Endodermal cell (in vitro differentiated cells): Measurements from ENCODE around the gene PBX4. TPM values are rescaled to one million over a fixed set of nuclear protein-coding genes. Genes with fewer than 3 reads are reported as not detected.

Source experiments
- DNase-seq: peaks from one replicate; pipeline ENCODE4 v3.0.0-alpha.2; 2017
- H3K27ac ChIP-seq: 2 replicates; pipeline ENCODE4 v1.5.1; 2013; ENCODE audit warnings: mild to moderate bottlenecking, low read depth, low read length, moderate library complexity
- H3K27me3 ChIP-seq: 2 replicates; pipeline ENCODE4 v1.6.1; 2013; ENCODE audit warnings: mild to moderate bottlenecking, low read length, moderate library complexity; ENCODE audit not compliant: insufficient read depth, control insufficient read depth, poor library complexity, severe bottlenecking
- H3K36me3 ChIP-seq: 2 replicates; pipeline ENCODE4 v1.7.0; 2013; ENCODE audit warnings: mild to moderate bottlenecking, low read length, moderate library complexity; ENCODE audit not compliant: control insufficient read depth, insufficient read depth
- H3K4me1 ChIP-seq: one replicate; pipeline ENCODE4 v1.7.0; 2013; ENCODE audit warnings: low read length; ENCODE audit not compliant: control insufficient read depth, insufficient read depth
- H3K4me3 ChIP-seq: 2 replicates; pipeline ENCODE4 v1.5.1; 2013; ENCODE audit warnings: mild to moderate bottlenecking, low read length, moderate library complexity
- H3K9ac ChIP-seq: 2 replicates; pipeline ENCODE4 v1.6.1; 2013; ENCODE audit warnings: mild to moderate bottlenecking, low read length, moderate library complexity; ENCODE audit not compliant: poor library complexity, severe bottlenecking; ENCODE audit errors: extremely low read depth
- H3K9me3 ChIP-seq: 2 replicates; pipeline ENCODE4 v1.6.1; 2013; ENCODE audit warnings: mild to moderate bottlenecking, low read length, moderate library complexity; ENCODE audit not compliant: control insufficient read depth
- H3K27ac Mint-ChIP-seq: 2 replicates; pipeline ENCODE4 v1.8.0; 2020; ENCODE audit warnings: mixed read lengths
- H3K27me3 Mint-ChIP-seq: 2 replicates; pipeline ENCODE4 v1.8.0; 2021; ENCODE audit warnings: mild to moderate bottlenecking, mixed read lengths; ENCODE audit not compliant: insufficient read depth
- H3K36me3 Mint-ChIP-seq: 2 replicates; pipeline ENCODE4 v1.8.0; 2020; ENCODE audit warnings: low read depth, mixed read lengths
- H3K4me1 Mint-ChIP-seq: 2 replicates; pipeline ENCODE4 v1.8.0; 2020; ENCODE audit warnings: mixed read lengths
- H3K4me3 Mint-ChIP-seq: 2 replicates; pipeline ENCODE4 v1.8.0; 2020; ENCODE audit warnings: mild to moderate bottlenecking, moderate library complexity, mixed read lengths
- H3K9me3 Mint-ChIP-seq: 2 replicates; pipeline ENCODE4 v1.8.0; 2020; ENCODE audit warnings: mild to moderate bottlenecking, mixed read lengths
- WGBS, 2 experiments: methylation state at CpG; one replicate each; pipeline versions ENCODE4 v1.1.5 to v1.1.7; 2013; ENCODE audit warnings: missing lambda C conversion rate in 2 of 2, mixed read lengths in 1 of 2; ENCODE audit not compliant: insufficient coverage in 1 of 2, insufficient read length in 1 of 2; 5-methylcytosine and 5-hydroxymethylcytosine counted together
- total RNA-seq, 2 donors: library from RNA; stranded (reverse); fragmentation: NEBNext Ultra II Directional in 1 of 2; extraction: Animal tissue kit (Norgen Biotek cat#: 25700) in 1 of 2; gene quantifications; 2 replicates in 1 of 2; 3 replicates in 1 of 2; pipeline ENCODE4 v1.2.1, GENCODE V29; 2021
- TF ChIP-seq, protein P1 (sequence below): fragments of 200-600 bp; sonication (generic); conservative IDR thresholded peaks from 2 replicates; pipeline ENCODE4 v1.5.0; 2021; ENCODE audit warnings: antibody characterized with exemption, mild to moderate bottlenecking

Gene PBX4
- total RNA-seq, 2 donors from 2014 or later = 4.1 to 8.6 TPM

DNA sequence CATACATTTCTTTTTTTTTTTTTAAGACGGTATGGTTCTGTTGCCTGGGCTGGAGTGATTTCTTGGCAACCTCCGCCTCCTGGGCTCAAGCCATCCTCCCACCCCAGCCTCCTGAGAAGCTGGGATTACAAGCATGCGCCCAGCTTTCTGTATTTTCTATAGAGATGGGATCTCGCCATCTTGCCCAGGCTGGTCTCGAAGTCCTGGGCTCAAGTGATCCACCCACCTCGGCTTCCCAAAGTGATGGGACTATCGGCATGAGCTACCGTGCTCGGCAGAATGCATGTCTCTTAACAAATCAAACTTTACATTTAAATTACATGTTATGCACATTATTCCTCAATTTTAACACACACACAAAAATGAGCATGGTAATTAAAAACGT lies 101.3 kb downstream of the PBX4 start:
- TF ChIP-seq, protein P1, sequence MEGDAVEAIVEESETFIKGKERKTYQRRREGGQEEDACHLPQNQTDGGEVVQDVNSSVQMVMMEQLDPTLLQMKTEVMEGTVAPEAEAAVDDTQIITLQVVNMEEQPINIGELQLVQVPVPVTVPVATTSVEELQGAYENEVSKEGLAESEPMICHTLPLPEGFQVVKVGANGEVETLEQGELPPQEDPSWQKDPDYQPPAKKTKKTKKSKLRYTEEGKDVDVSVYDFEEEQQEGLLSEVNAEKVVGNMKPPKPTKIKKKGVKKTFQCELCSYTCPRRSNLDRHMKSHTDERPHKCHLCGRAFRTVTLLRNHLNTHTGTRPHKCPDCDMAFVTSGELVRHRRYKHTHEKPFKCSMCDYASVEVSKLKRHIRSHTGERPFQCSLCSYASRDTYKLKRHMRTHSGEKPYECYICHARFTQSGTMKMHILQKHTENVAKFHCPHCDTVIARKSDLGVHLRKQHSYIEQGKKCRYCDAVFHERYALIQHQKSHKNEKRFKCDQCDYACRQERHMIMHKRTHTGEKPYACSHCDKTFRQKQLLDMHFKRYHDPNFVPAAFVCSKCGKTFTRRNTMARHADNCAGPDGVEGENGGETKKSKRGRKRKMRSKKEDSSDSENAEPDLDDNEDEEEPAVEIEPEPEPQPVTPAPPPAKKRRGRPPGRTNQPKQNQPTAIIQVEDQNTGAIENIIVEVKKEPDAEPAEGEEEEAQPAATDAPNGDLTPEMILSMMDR = no peak
- no peak for DNase-seq
- no peak overlapping the region for H3K27ac ChIP-seq
- peak overlapping the region; percentile 87 for H3K4me3 Mint-ChIP-seq
- H3K4me1 Mint-ChIP-seq = no peaks in the 10 kb centered on the region
- H3K27ac Mint-ChIP-seq = no peak overlapping the region
- 96 to 100% methylated on average over 7 to 10 of the region's 10 CpGs for WGBS, 2 experiments
- no peaks in the 10 kb centered on the region for H3K27me3 ChIP-seq
- H3K9me3 Mint-ChIP-seq = peaks cover 2% of the 10 kb centered on the region
- peaks cover 27% of the 10 kb centered on the region for H3K36me3 ChIP-seq
- no peaks in the 10 kb centered on the region for H3K4me1 ChIP-seq
- no peaks in the 10 kb centered on the region for H3K9me3 ChIP-seq
- H3K4me3 ChIP-seq = peak overlapping the region; percentile 98
- peaks cover 30% of the 10 kb centered on the region for H3K36me3 Mint-ChIP-seq
- H3K27me3 Mint-ChIP-seq = no peaks in the 10 kb centered on the region
- H3K9ac ChIP-seq = peak overlapping the region; percentile 79

GRCh38 chr19:19515642-19516519 lies 102.6 kb downstream of the PBX4 start, which contains the start of gene NDUFA13:
Gene NDUFA13, plus strand, starts transcription at chr19:19516225. Its CDS starts 14 bp downstream, at chr19:19516239.
- DNase-seq = peak; percentile 99
- Mint-ChIP-seq H3K27ac (peak within 1 kb of the TSS; percentile 96), H3K4me3 (peak within 1 kb of the TSS; percentile 87), H3K9me3 (no peaks in the 10 kb centered on the region), H3K36me3 (peaks cover 23% of the 10 kb centered on the region), H3K4me1 (no peaks in the 10 kb centered on the region), H3K27me3 (no peaks in the 10 kb centered on the region)
- H3K4me1 ChIP-seq = no peaks in the 10 kb centered on the region
- peaks cover 25% of the 10 kb centered on the region for H3K36me3 ChIP-seq
- no peaks in the 10 kb centered on the region for H3K27me3 ChIP-seq
- TF ChIP-seq, protein P1 = peak; percentile 34
- H3K27ac ChIP-seq = no peak within 1 kb of the TSS
- H3K9me3 ChIP-seq = no peaks in the 10 kb centered on the region
- H3K9ac ChIP-seq = peak within 1 kb of the TSS; percentile 79
- WGBS, 2 experiments = 11 to 12% methylated on average over 45 to 61 of the region's 61 CpGs
- peak within 1 kb of the TSS; percentile 98 for H3K4me3 ChIP-seq

GRCh38 chr19:19514881-19515641 lies 103.4 kb downstream of the PBX4 start, which contains the start of gene TSSK6:
Gene TSSK6, minus strand, starts transcription at chr19:19515548. Its CDS starts 121 bp downstream, at chr19:19515427.
- Mint-ChIP-seq H3K4me3 (peak within 1 kb of the TSS; percentile 87), H3K27me3 (no peaks in the 10 kb centered on the region), H3K4me1 (no peaks in the 10 kb centered on the region), H3K9me3 (no peaks in the 10 kb centered on the region), H3K27ac (peak within 1 kb of the TSS; percentile 96), H3K36me3 (peaks cover 15% of the 10 kb centered on the region)
- no peak for DNase-seq
- Histone ChIP-seq H3K4me3 (peak within 1 kb of the TSS; percentile 98), H3K36me3 (peaks cover 19% of the 10 kb centered on the region), H3K27ac (no peak within 1 kb of the TSS), H3K27me3 (no peaks in the 10 kb centered on the region), H3K4me1 (no peaks in the 10 kb centered on the region), H3K9ac (peak within 1 kb of the TSS; percentile 79), H3K9me3 (no peaks in the 10 kb centered on the region)
- whole genome bisulfite sequencing, 2 experiments = 96 to 98% methylated on average over 62 to 74 of the region's 74 CpGs
- TF ChIP-seq, protein P1 = no peak
